CD4-positive, alpha-beta T cell treated with Interleukin-1 beta for 1 hour (primary cell): ENCODE data around the gene NECTIN2.
"Not testable (repeated sequence)": the region's sequence is repeated elsewhere in the genome, so short reads cannot be mapped to it uniquely, and the experiment has no call there.

ENCODE experiments used
- DNase-seq, 2 donors: peaks; one replicate each; pipeline ENCODE4 v3.0.0-alpha.2; 2020 to 2022

NECTIN2 gene

DNA sequence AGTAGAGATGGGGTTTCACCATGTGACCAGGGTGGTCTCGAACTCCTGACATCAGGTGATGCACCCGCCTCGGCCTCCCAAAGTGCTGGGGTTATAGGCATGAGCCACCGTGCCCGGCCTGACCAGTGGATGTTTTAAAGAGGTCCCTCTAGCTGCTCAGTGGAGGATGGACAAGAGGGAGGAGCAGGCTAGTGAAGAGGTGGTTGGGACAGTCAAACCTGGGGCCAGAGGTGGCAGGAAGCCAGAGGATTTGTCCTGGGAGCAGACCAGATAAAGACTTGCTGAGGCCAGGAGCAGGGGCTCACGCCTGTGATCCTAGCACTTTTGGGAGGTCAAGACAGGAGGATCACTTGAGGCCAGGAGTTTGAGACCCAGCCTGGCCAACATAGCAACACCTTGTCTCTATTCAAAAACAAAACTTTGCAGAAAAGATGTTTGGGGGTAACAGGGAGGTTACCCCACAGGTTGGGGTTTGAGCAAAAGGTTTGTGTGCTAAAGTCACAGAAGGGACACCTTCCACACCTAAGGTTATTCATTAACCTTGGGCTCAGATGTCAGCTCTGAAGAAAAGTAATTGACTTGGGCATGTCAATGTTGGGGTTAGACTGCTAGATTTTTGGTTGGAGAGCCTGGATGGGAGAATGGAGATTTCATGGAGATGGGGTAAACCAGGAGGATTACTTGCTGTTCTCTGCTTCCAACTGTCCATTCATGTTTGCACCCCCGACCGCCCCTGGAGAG is 28.2 kb upstream of the NECTIN2 start:
- no peak for DNase-seq

DNA sequence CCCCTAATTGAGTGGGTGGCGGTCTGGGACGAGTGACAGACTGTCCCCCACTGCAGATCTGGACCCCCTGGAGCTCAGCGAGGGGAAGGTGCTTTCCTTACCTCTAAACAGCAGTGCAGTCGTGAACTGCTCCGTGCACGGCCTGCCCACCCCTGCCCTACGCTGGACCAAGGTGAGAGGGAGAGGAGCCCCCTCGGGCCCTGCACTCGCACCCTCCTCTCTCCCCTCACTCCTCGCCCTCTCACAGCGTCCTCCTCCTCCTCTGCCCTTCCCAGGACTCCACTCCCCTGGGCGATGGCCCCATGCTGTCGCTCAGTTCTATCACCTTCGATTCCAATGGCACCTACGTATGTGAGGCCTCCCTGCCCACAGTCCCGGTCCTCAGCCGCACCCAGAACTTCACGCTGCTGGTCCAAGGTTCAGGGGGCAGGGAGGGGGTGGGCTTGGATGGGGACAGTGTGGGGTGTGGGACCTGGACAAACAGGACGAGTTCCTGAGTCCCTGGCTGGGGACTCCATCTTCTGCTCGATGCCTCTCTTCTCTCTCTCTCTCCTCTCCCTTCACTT is 27.5 kb upstream of the NECTIN2 start:
- DNase-seq: no peak

DNA sequence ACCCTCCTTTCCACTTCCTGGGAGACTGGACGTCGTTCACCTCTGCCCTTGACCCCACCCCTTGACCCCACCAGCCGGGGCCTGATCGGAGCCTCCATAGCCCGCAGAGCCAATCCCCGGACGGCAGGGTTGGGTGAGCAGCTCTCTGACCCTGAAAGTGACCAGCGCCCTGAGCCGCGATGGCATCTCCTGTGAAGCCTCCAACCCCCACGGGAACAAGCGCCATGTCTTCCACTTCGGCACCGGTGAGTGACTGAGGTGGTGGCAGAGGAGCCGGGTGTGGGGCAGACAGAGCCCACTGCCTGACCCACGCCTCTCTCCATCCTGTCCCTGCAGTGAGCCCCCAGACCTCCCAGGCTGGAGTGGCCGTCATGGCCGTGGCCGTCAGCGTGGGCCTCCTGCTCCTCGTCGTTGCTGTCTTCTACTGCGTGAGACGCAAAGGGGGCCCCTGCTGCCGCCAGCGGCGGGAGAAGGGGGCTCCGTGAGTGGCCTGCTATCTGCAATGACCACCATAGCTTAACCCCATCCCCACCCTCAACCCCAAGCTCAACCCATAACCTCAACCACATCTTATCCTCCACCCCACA is 26.8 kb upstream of the NECTIN2 start:
- DNase-seq: no peak

DNA sequence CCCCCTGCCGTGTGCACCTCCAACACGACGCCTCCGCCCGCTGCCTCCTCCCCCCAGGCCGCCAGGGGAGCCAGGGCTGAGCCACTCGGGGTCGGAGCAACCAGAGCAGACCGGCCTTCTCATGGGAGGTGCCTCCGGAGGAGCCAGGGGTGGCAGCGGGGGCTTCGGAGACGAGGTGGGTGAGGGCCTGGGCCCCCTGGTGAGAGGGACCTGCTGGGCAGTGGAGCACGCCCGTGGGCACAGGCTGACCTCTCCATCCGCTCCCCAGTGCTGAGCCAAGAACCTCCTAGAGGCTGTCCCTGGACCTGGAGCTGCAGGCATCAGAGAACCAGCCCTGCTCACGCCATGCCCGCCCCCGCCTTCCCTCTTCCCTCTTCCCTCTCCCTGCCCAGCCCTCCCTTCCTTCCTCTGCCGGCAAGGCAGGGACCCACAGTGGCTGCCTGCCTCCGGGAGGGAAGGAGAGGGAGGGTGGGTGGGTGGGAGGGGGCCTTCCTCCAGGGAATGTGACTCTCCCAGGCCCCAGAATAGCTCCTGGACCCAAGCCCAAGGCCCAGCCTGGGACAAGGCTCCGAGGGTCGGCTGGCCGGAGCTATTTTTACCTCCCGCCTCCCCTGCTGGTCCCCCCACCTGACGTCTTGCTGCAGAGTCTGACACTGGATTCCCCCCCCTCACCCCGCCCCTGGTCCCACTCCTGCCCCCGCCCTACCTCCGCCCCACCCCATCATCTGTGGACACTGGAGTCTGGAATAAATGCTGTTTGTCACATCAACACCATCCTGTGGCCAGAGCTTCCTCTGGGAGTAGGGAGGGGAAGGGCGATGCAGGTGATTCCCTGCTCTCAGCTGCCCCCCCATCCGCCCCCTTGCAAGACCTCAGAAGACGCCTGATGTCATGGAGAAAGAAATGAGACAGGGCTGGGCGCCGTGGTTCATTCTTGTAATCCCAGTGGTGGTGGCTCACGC is 25.2 kb upstream of the NECTIN2 start:
- no peak for DNase-seq

DNA sequence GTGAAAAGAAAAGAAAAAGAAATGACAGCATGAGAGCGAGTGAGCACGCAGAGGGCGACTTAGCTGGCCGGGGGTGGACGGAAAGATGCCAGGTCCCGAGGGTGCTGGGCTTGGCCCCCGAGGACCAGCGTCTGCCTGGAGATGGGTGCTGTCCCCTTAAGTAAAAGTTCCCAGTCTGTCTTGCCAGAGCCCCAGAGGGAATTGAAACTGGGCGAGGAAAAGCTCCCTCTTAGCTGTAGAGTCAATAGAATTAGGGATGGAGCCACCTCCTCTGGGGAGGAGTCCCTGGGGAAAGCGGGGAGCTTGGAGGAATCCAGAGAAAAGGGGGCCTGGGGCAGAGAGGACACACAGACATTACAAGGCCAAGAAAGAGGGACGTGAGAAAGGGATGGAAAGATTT is 23.9 kb upstream of the NECTIN2 start:
- DNase-seq: no peak

DNA sequence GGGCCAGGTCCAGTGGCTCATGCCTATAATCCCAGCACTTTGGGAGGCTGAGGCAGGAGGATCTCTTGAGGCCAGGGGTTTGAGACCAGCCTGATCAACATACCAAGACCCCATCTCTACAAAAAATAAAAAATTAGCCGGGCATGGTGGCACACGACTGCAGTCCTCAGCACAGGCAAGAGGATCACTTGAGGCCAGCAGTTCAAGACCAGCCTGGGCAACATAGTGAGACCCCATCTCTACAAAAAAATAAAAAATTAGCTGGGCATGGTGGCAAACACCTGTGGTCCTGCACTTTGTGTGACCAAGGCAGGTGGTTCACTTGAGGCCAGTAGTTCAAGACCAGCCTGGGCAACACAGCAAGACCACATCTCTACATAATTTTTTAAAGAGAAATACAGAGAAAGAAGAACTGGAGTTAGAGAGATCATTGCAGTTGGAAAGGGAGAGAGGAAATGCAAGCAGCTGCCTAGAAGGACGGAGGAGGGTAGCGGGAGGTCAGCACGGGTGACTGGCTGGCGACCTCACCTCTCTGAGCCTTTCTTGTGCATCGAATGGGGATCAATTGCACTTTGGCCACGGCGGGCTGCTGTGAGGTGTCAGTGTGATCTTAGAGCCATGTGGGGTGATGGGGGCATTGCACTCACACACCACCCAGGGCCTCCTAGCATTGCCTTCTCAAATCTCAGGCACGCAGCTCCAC is 23.3 kb upstream of the NECTIN2 start:
- DNase-seq: no peak

DNA sequence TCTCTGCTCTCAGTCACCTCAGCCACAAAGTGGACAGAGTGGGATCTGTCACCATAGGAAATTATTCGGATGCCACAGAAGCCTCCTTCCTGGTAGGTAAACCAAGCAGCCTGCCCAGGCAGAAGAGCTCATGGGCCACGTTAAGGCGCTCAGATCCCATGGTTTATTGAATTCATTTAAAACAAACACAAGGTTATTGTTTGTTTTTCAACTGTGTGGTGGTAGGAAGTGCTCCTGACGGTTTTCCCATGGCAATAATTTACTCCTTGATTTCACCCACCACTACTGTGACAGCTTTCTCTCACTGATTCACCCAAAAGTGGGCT is 22.8 kb upstream of the NECTIN2 start:
- DNase-seq: no peak

DNA sequence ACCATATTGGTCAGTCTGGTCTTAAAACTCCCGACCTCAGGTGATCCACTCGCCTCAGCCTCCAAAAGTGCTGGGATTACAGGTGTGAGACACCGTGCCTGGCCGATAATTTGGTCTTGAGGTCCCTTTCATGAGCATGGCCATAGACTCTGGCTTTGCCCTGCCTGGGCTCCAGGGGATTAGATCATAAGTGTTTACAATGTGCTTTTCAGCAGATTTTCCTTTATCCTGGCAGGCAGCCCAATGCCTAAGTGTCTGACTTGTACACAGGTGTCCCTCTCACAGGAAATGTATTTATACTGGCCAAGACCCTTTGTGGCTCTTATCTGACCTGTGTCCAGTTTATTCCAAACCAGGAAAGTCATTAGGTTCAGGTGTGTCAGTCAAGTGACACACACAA is 21.3 kb upstream of the NECTIN2 start:
- DNase-seq: no peak

DNA sequence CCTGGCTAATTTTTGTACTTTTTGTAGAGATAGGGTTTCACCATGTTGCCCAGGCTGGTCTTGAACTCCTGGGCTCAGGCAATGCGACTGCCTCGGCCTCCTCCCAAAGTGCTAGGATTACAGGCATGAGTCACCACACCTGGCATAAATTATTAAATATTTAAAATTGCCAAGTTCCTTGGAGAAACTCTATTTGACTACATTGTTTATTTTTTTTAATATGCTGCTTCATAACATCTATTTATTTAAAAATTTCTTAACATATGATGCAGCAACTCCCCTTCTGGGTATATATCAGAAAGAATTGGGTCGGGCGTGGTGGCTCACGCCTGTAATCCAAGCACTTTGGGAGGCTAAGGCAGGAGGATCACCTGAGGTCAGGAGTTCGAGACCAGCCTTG is 13.2 kb upstream of the NECTIN2 start:
- DNase-seq: not testable (repeated sequence)

DNA sequence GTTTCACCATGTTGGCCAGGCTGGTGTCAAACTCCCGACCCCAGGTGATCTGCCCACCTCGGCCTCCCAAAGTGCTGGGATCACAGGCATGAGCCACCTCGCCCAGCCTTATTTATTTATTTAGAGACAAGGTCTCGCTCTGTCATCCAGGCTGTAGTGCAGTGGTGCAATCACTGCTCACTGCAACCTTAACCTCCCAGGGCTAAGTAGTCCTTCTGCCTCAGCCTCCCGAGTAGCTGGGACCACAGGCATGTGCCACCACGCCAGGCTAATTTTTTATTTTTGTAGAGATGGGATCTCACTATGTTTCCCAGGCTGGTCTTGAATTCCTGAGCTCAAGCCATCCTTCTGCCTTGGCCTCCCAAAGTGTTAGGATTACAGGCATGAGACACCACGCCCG is 11.7 kb upstream of the NECTIN2 start:
- DNase-seq: not testable (repeated sequence)

DNA sequence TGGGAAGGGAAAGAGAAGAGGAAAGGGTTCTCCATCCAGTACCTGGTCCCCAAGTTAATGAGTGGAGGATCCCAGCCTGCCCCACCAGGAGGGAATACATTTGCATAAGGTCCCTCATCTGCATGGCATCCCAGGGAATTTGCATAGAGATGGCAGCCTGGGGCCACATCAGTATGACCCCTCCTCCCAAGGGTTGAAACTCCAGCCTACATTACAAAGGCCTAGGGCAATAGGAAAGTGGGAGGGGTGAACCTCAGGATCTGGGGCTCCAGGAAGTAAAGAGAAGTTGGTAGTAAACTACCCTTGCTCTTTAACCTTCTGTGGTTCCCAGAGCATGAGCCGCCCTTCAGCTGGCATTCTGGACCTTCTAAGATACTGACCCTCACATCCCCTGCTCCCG is 6.8 kb upstream of the NECTIN2 start:
- no peak for DNase-seq

DNA sequence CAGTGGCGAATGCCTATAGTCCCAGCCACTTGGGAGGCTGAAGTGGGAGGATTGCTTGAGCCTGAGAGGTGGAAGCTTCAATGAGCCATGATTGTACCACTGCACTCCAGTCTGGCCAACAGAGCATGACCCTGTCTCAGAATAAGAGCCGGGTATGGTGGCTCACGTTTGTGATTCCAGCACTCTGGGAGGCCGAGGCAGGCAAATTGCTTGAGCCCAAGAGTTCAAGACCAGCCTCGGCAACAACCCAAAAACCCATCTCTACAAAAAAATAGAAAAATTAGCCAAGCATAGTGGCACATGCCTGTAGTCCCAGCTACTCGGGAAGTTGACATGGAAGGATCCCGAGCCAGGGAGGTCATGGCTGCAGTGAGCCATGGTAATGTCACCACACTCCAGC is 5.3 kb upstream of the NECTIN2 start:
- no peak for DNase-seq

DNA sequence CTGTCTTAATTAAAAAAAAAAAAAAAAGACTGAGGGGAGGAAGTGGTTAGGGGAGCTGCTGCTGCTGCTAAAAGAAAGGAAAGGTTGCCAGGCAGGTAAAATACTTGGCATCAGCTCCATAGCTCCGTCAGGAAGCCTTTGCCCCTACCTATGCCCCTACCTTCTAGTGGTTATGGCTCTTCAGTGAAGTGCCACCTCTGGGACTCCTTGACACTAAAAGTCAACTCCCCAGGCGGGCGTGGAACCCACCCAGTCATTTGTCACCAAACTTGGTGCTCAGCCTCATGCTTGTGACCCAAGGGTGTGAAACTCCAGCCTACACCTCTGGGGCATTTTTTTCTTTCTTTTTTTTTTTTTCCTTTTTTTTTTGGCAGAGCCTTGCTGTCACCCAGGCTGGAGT is 4.9 kb upstream of the NECTIN2 start:
- no peak for DNase-seq

DNA sequence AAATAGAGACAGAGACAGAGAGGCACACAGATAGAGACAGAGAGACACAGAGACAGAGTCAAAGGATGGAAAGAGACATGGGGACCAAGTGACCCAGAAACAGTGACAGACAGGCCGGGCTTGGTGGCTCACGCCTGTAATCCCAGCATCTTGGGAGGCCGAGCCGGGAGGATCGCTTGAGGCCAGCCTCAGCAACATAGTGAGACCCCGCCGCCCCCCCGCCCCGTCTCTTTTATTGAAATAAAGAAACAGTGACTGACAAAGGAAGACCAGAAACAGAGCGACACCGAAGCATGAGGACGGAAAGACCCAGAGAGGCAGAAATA is 848 bp upstream of the NECTIN2 start:
- DNase-seq: no peak

DNA sequence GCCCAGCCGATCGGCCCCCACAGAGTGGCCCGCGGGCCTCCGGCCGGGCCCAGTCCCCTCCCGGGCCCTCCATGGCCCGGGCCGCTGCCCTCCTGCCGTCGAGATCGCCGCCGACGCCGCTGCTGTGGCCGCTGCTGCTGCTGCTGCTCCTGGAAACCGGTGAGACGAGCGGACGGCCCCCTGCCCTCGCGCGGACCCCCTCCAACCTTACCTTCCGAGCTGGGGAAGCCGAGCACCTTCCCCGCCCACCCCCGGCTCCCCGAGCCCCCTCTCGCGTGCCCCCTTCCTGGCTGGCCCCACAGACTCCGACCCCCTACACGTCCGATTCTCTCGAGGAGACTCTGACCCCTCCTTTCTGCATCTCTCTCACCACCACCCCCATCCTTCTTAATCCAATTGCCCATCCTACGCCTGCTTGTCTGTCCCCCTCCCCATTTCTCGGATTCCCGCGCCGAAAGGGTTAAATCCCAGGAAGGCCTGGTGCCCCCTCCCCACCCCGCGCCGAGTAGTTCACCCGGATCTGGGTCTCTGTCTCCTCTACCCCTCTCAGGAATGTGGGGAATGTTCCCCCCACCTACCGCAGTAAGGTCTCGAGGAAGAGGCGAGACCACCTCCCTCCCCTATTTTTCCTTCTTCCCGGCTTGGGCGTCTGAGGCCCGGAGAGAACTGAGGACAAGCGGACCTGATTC is 502 bp downstream of the NECTIN2 start:
- no peak for DNase-seq

DNA sequence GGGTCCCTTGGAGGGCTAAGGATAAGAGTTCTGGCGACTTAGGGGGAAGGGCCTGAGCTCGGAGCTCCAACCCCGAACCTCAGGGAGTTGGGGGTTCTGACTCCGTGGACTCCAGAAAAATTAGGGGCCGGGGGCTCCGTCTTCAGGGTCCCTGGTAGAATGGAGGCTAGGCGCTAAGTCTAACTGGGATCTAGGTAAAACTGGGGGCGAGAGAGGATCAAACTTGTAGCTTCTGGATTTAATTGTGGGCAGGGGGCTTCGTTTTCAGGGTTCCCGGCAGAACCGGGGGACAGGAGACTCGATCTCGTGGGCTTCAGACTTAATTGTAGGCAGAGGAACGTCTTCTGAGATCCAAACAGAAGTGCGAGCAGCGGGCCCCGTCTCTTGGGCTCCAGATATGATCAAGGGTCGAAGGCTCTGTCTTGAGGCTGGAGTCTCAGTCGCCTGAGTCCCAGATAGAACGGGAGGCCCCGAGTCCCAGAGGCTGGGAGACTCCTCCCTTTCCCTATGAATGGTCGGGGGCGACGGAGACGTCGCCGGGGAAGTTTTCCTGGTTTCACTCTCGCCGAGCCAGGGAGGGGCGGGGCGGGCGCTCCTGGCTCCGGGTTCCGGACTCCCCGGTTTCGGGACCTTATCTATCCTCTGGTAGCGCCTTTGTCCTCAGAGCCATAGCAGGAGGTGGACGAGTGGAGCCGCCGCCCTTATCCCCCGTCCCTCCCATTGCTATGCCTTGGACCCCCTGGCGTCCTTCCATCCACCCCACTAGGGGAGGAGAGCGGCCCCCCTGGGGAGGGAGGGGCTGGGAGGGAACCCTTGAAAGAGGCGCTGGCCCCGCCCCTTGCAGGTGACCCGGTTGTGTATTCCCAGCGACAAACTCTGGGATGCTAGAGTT is 1.3 kb downstream of the NECTIN2 start:
- no peak for DNase-seq

DNA sequence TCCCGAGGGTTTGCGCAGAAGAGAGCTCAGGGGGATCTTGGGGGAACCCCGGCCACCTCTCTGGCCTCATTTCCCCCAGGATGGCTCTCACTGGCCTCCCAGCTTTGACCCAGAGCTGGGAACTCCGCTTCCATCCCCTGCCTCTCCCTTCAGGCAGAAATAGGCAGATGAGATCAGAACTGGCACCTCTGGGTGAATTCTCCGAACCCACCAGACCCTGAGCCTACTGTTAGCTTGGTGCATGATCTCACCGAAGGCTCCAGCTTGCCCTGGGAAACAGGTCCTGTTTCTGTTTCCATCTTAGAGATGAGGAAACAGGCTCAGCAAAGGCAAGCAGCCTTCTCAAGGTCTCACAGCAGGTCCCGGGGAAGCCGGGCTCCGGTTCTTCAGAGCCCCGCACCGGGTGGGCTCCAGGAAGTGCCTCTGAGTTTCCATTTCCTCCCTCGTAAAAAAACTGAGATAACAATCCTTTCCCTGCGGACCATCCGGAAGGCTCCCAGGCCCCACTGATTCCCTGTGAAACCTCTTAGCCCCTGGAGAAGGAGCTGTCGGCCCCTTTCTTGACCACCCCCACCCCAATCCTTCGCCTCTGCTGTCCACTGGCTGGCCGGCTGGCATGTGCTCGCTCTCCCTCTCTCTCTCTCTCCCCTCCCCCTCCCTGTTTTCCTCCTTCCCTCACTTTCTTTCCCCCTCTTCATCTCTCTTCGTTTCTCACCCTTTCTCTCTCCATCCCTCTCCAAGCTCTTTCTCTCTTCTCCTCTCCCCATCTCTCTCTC is 2.1 kb downstream of the NECTIN2 start:
- DNase-seq: no peak

DNA sequence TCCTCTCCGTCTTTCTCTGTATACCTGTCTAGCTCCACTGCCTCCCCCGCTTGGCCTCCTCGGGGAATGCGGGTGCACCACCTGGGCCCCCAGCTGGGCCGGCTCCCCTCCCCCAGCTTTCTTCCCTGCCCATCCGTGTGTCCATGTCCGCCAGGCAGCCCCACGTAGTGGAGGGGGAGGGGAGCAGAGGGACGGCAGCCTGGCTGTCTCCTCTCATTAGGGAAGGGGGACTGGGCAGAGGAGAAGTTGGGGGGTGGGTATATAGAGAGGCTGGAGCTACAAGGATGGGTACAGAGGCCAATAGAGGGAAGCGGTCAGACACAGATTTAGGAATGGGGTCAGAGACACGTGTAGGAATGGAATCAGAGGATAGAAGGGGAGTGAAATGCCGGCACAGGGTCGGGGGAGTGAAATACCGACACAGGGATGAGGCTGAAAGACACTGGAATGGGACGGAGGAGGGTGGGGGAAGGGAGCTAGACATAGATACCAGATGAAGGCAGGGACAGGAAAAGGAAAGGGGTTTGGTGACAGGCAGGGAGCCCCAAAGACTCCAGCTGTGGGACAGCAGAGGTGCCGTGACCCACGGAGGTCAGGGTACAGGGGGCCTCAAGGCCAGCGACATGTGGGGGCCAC is 2.8 kb downstream of the NECTIN2 start:
- DNase-seq: no peak

DNA sequence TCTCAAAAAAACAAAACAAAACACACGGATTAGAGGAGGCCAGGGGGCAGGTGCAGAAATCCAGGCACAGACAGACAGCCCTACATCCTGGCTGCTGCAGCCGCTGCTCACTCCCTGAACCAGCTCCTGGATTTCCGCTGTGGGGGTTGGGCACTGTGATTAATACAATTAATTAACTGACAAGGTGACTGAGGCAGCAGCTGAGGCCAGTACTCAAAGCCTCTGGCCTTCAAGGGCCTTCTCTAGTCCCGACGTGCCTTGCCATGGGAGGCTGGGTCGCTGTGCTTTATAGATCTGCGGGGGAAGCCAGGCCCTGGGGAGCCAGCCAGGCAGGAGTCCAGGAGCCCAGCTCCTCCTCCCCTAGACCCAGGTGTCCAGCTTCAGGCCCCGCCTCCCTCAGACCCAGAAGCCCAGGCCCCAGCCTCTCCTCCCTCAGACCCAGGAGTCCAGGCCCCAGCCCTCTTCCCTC is 4.6 kb downstream of the NECTIN2 start:
- DNase-seq: no peak

DNA sequence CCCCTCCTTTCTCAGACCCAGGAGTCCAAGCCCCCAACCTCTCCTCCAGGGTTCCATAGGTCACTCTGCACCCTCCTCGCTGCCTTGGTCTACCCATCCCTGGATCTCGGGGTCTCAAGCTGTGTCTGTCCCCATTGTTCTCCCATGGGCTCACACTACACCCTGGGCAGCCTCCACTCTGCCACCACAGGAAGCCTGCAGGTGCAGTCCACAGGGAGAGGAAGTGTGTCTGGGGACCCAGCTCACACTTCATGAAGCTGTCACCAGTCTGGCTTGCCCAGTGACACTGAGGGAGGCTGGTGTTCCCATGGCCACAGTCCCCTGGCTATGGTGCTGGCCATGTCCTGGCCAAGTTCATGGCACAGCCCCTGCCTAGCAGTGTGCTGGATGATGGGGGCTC is 5.3 kb downstream of the NECTIN2 start:
- no peak for DNase-seq
